Right lobe of liver (tissue), 6 donors: ENCODE measurements around the gene STMN1. TPM values are rescaled to one million over a fixed set of nuclear protein-coding genes. Genes with fewer than 3 reads are reported as not detected.
A peak's percentile ranks its signal among the peaks of the same experiment; 100 is the strongest.
"Not testable (repeated sequence)": the region's sequence is repeated elsewhere in the genome, so short reads cannot be mapped to it uniquely, and the experiment has no call there.

ENCODE experiments used
- ATAC-seq, 4 donors: fragments of 200-7000 bp; cut with Tn5 transposase; one replicate each; pipeline ENCODE4 v1.9.1; 2020; ENCODE audit warnings: mild to moderate bottlenecking in 4 of 4, moderate library complexity in 4 of 4
- DNase-seq, 3 donors: peaks; one replicate each; pipeline ENCODE4 v3.0.0-alpha.2; 2020
- H3K27ac ChIP-seq, 3 donors: fragments of 200-600 bp; one replicate each; pipeline ENCODE4 v1.8.0; 2022
- H3K27me3 ChIP-seq, 2 donors: fragments of 200-600 bp; one replicate each; pipeline ENCODE4 v1.8.0; 2022
- H3K36me3 ChIP-seq, 4 donors: fragments of 200-600 bp; sonication (generic) in 1 of 4; one replicate each; pipeline versions ENCODE4 v1.5.1 to v1.8.0; 2017 to 2022; ENCODE audit warnings: control low read depth in 1 of 4
- H3K4me1 ChIP-seq, 4 donors: fragments of 200-600 bp; sonication (generic) in 1 of 4; one replicate each; pipeline versions ENCODE4 v1.5.1 to v1.8.0; 2017 to 2022; ENCODE audit warnings: control low read depth in 1 of 4
- H3K4me3 ChIP-seq, 3 donors: fragments of 200-600 bp; one replicate each; pipeline ENCODE4 v1.8.0; 2022
- H3K9me3 ChIP-seq, 4 donors: fragments of 200-600 bp; sonication (generic) in 1 of 4; one replicate each; pipeline versions ENCODE4 v1.5.1 to v1.8.0; 2017 to 2022; ENCODE audit warnings: control low read depth in 1 of 4
- POLR2A ChIP-seq: fragments of 450-650 bp; IDR thresholded peaks from one replicate; pipeline ENCODE4 v1.6.1; 2017; ENCODE audit warnings: antibody characterized with exemption, mild to moderate bottlenecking
- WGBS: methylation state at CpG from one replicate; pipeline ENCODE4 v1.1.6; 2018; ENCODE audit warnings: low coverage, low lambda C conversion rate; ENCODE audit not compliant: insufficient coverage; ENCODE audit errors: missing lambda C conversion rate; 5-methylcytosine and 5-hydroxymethylcytosine counted together
- intact Hi-C, 2 donors: fragments of 100-400 bp; cut with DNase I; formaldehyde crosslinking; loops; one replicate each; pipeline versions ENCODE4 v1.11.2 to v1.14.1; 2022
- total RNA-seq, 6 experiments: library from RNA; depleted of rRNA in 2 of 6; stranded (reverse); fragments of >200 nt in 2 of 6; fragmentation: NEBNext Ultra II Directional in 3 of 6; extraction: Animal tissue kit (Norgen Biotek cat#: 25700) in 3 of 6; gene quantifications; one replicate each; pipeline versions ENCODE4 v1.1.0 to v1.2.4, GENCODE V29; 2016 to 2023
- TF ChIP-seq, protein P1 (sequence below), 4 donors: fragments of 200-600 bp in 3 of 4; fragments of 450-650 bp in 1 of 4; IDR thresholded peaks; one replicate each; pipeline versions ENCODE4 v1.5.1 to v1.8.0; 2016 to 2022; ENCODE audit warnings: antibody characterized with exemption in 4 of 4, mild to moderate bottlenecking in 2 of 4
- donor health status: DM: no; HTN: yes; CAD: no.
- donor health status: DM: no; HTN: no; CAD: no.
- donor health status: DM: no; HTN: no; CAD: no.
- donor health status: DM: no; HTN: yes; CAD: no.
- donor health status: DM: no; HTN: yes; CAD: no.

Gene STMN1
- total RNA-seq, 6 experiments from 2014 or later: 2.1 to 11.7 (median 6.8) TPM

GRCh38 chr1:25948641-25949040, 42.4 kb upstream of the STMN1 start:
- Histone ChIP-seq H3K36me3 (no peaks in the 10 kb centered on the region), H3K27ac (no peak overlapping the region), H3K4me1 (no peaks in the 10 kb centered on the region), H3K4me3 (no peak overlapping the region), H3K27me3 (no peaks in the 10 kb centered on the region), H3K9me3 (no peaks in the 10 kb centered on the region)
- TF ChIP-seq POLR2A: no peak
- TF ChIP-seq, protein P1, sequence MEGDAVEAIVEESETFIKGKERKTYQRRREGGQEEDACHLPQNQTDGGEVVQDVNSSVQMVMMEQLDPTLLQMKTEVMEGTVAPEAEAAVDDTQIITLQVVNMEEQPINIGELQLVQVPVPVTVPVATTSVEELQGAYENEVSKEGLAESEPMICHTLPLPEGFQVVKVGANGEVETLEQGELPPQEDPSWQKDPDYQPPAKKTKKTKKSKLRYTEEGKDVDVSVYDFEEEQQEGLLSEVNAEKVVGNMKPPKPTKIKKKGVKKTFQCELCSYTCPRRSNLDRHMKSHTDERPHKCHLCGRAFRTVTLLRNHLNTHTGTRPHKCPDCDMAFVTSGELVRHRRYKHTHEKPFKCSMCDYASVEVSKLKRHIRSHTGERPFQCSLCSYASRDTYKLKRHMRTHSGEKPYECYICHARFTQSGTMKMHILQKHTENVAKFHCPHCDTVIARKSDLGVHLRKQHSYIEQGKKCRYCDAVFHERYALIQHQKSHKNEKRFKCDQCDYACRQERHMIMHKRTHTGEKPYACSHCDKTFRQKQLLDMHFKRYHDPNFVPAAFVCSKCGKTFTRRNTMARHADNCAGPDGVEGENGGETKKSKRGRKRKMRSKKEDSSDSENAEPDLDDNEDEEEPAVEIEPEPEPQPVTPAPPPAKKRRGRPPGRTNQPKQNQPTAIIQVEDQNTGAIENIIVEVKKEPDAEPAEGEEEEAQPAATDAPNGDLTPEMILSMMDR (IDR thresholded peaks at IDR 0.05): no peak
- ATAC-seq: no peak
- DNase-seq: no peak
- WGBS: 92% methylated on average over 4 of the region's 4 CpGs
- intact Hi-C loops: no loop called here

- no peaks in the 10 kb centered on the region for H3K36me3 ChIP-seq
- DNase-seq: no peak
- no peaks in the 10 kb centered on the region for H3K9me3 ChIP-seq
- H3K27ac ChIP-seq: no peak overlapping the region
- no peaks in the 10 kb centered on the region for H3K27me3 ChIP-seq
- H3K4me1 ChIP-seq: no peaks in the 10 kb centered on the region
- intact Hi-C loops: no loop called here
- WGBS: no CpG with 5 or more reads among the region's 2 CpGs
- ATAC-seq: no peak
- TF ChIP-seq, protein P1 (IDR thresholded peaks at IDR 0.05): no peak
- H3K4me3 ChIP-seq: no peak overlapping the region
Measured at GRCh38 chr1:25947027-25947426, 40.8 kb upstream of the STMN1 start.

DNA sequence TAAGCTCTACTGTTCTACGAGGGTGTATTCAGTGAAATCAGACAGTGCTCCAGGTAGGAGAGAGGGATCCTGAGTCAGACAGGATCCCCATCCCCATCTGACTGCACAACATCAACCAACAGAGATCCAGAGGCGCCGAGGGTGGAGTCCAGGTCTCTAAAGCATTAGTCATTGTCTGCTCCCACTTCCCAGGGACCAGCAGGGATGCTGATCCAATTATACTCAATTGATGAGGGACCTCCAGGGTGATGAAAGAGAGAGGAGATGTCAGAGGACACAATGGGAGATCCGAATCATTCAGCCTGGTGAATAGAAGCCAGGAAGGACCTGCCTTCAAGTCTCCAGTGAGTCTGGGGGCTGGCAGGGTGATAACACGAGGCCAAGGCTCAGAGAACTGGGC, 39.5 kb upstream of the STMN1 start:
- Histone ChIP-seq H3K36me3 (no peaks in the 10 kb centered on the region), H3K27ac (no peak overlapping the region), H3K4me1 (no peaks in the 10 kb centered on the region), H3K9me3 (no peaks in the 10 kb centered on the region), H3K4me3 (no peak overlapping the region), H3K27me3 (no peaks in the 10 kb centered on the region)
- ATAC-seq: no peak
- DNase-seq: no peak
- intact Hi-C loops: no loop called here
- TF ChIP-seq POLR2A: no peak
- TF ChIP-seq, protein P1 (IDR thresholded peaks at IDR 0.05): no peak
- 61% methylated on average over 3 of the region's 5 CpGs for WGBS

- H3K36me3 ChIP-seq: no peaks in the 10 kb centered on the region
- no peaks in the 10 kb centered on the region for H3K9me3 ChIP-seq
- DNase-seq (no peak), ATAC-seq (peak in 1 of 4 donors; percentile 56)
- no peak for TF ChIP-seq POLR2A
- TF ChIP-seq, protein P1 (IDR thresholded peaks at IDR 0.05): no peak
- no peak overlapping the region for H3K27ac ChIP-seq
- intact Hi-C loops: no loop called here
- H3K4me3 ChIP-seq: no peak overlapping the region
- 74% methylated on average over 3 of the region's 3 CpGs for WGBS
- no peaks in the 10 kb centered on the region for H3K27me3 ChIP-seq
- no peaks in the 10 kb centered on the region for H3K4me1 ChIP-seq
Measured at GRCh38 chr1:25944986-25945385, 38.8 kb upstream of the STMN1 start.

GRCh38 chr1:25943511-25943910, 37.3 kb upstream of the STMN1 start:
- H3K4me3 ChIP-seq, H3K27me3 ChIP-seq, H3K27ac ChIP-seq, H3K4me1 ChIP-seq, H3K9me3 ChIP-seq, H3K36me3 ChIP-seq, intact Hi-C loops, ATAC-seq, DNase-seq: not testable (repeated sequence)
- 75% methylated on average over 4 of the region's 5 CpGs for WGBS
